Neuron (in vitro differentiated cells): ENCODE data around the gene RHOJ.

Source experiments
- H2AFZ ChIP-seq: one replicate; pipeline ENCODE4 v1.6.1; 2013; ENCODE audit warnings: low read depth, mild to moderate bottlenecking, inconsistent platforms, low read length, moderate library complexity
- H3K27me3 ChIP-seq: one replicate; pipeline ENCODE4 v1.6.1; 2013; ENCODE audit warnings: low read length; ENCODE audit not compliant: insufficient read depth
- H3K36me3 ChIP-seq: one replicate; pipeline ENCODE4 v1.6.1; 2013; ENCODE audit warnings: low read length; ENCODE audit not compliant: insufficient read depth
- H3K4me1 ChIP-seq: one replicate; pipeline ENCODE4 v1.6.1; 2013; ENCODE audit warnings: low read length; ENCODE audit not compliant: insufficient read depth
- H3K4me3 ChIP-seq: 2 replicates; pipeline ENCODE4 v1.5.1; 2013; ENCODE audit warnings: mild to moderate bottlenecking, low read length, moderate library complexity
- H3K9me3 ChIP-seq: one replicate; pipeline ENCODE4 v1.6.1; 2013; ENCODE audit warnings: low read length

RHOJ gene

DNA sequence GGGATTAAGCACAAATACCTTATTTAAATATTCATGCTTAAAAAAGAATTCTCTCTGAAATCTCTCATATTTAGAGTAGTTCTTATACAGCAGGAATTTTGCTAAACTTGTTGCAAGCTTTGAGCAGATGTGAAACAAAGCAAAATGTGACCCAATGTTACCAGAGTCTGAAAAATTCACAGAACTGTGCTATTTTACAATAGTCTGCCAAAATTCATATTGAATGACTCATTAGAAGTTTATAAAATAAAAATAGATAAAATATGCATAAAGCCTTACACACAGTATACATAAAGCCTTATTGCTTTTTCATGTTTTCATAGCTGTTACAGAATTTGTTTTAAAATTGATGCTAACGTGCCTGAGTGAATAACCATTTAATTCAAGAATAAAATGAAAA lies 17.8 kb upstream of the RHOJ start:
- Histone ChIP-seq H3K27me3 (no peaks in the 10 kb centered on the region), H2AFZ (no peak overlapping the region)

DNA sequence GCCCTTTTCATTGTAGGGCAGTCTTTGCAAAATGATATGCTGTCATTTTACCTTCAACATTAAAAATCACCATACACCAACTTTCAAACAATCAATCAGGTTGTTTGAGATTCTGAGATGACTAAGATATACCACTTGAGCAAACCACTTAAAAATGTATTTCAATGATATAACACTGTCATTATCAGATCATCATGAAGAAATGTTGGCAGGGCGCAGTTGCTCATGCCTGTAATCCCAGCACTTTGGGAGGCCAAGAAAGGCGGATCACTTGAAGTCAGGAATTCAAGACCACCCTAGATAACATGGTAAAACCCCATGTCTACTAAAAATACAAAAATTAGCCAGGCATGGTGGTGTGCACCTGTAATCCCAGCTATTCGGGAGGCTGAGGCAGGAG lies 13.0 kb upstream of the RHOJ start:
- Histone ChIP-seq H3K27me3 (no peaks in the 10 kb centered on the region), H2AFZ (no peak overlapping the region), H3K36me3 (no peaks in the 10 kb centered on the region), H3K4me3 (no peak overlapping the region), H3K4me1 (no peaks in the 10 kb centered on the region), H3K9me3 (no peaks in the 10 kb centered on the region)

More for the DNA sequence above, 17.8 kb upstream of the RHOJ start:
- no peaks in the 10 kb centered on the region for H3K4me1 ChIP-seq
- H3K36me3 ChIP-seq, result no peaks in the 10 kb centered on the region
- H3K9me3 ChIP-seq, result no peaks in the 10 kb centered on the region
- H3K4me3 ChIP-seq, result no peak overlapping the region

DNA sequence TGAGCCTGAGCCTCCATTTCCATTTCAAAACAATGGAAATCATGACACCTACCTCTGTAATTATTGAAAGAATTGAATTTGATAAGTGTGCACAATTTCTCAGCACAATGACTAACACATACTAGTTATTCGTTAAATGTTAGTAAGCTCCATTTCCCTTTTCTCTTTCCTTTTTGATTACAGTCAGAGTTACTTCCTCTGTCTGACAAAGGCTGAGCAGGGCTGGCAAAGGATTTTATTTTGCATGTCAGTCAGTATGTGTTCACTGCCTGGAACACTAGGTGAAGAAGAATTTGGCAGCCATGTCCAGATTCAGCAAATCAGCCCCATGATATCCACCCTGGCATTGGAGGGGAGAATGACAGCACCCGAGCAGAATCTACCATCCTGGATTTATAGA lies 12.2 kb upstream of the RHOJ start:
- Histone ChIP-seq H3K36me3 (no peaks in the 10 kb centered on the region), H3K9me3 (no peaks in the 10 kb centered on the region), H3K27me3 (no peaks in the 10 kb centered on the region), H3K4me3 (no peak overlapping the region), H2AFZ (no peak overlapping the region), H3K4me1 (no peaks in the 10 kb centered on the region)

DNA sequence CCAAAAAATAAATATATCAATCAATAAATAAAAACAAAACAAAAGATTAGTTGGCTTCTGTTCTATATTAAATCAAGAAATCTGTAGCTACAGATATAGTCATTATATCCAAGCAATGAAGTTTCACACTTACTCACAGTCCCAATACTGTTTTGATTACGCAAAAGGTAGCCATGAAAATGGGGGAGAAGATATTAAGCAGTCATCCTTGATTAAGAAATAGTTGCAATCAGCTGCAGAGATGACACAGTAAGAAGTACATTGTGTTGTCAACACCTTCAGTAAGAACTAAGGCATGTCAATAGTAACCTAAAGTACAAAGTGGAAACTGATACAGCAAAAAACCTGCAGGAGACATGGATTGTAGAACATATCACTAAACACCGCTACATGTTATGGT lies 11.0 kb upstream of the RHOJ start:
- Histone ChIP-seq H2AFZ (no peak overlapping the region), H3K4me1 (no peaks in the 10 kb centered on the region), H3K4me3 (no peak overlapping the region), H3K36me3 (no peaks in the 10 kb centered on the region), H3K9me3 (no peaks in the 10 kb centered on the region), H3K27me3 (no peaks in the 10 kb centered on the region)

DNA sequence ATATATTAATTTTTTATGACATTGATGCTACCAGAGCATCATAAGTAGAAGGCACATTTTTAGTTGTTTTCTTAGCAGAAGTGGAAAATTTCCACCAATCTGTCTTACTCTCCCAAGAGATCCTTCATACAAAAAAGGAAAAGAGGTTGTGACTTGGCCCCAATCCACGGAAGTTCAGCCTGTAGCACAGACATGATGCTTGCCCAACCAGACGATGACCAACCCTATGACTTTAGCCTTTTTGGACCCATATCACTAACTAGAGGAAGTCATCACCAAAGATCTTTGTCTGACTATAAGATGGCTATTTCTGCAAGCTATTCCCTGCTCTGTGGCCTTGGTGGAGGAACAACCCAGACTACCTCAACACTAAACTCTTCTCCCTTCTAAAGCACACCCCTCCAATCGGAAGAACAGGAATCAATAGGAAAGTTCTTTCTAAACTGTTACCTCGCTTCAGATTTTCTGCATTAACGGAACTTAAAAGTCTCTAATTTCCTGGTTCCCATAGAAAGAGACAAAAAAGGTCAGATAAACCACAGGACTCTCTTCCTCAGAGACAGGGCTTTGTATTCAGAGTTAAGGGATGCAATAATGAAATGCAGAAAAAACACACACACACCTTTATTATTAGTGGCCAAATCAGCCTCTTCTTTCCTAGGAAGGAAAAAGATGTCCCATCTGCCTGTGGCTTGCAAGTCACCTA lies 4.1 kb upstream of the RHOJ start:
- Histone ChIP-seq H3K4me1 (peaks cover 19% of the 10 kb centered on the region), H2AFZ (no peak overlapping the region), H3K36me3 (no peaks in the 10 kb centered on the region), H3K4me3 (no peak overlapping the region), H3K9me3 (no peaks in the 10 kb centered on the region), H3K27me3 (no peaks in the 10 kb centered on the region)

DNA sequence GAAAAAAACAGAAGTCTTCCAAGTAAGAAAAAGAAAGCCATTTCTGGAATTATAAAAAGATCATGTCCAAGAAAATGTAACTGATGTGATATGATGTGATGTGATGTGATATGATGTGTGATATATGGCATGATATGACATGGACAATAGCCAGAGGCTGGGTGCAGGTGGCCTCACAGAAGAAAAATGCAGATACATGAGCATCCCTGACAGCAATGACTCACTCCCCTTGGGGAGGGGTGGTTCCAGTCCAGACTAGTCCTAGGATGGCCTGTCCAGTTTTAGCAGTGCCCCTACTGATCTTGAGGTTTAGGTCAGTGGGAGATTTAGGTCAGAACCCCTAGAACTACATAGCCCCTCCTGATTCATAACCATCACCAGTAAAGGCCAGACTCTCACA lies 3.5 kb upstream of the RHOJ start:
- Histone ChIP-seq H3K36me3 (no peaks in the 10 kb centered on the region), H3K27me3 (no peaks in the 10 kb centered on the region), H3K4me3 (no peak overlapping the region), H3K4me1 (peaks cover 19% of the 10 kb centered on the region), H3K9me3 (no peaks in the 10 kb centered on the region), H2AFZ (no peak overlapping the region)

DNA sequence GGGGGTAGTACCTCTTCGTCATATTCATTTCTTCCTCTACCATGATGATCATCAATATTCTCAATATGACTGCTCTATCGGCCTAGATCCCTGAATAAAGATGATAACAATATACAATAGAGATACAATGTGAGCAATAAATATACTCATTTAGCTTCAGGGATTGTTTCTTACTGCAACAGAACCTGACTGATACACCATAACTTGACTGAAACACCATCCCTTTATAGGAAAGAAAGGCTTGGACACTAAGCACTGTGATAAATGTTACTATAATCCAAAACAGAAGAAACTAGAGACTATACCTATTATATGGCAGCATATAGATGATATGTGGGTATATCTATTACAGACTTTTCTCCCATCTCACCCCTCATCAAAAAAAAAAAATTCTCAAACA lies 1.2 kb upstream of the RHOJ start:
- no peaks in the 10 kb centered on the region for H3K27me3 ChIP-seq
- H3K36me3 ChIP-seq, result no peaks in the 10 kb centered on the region
- H3K9me3 ChIP-seq, result no peaks in the 10 kb centered on the region
- H2AFZ ChIP-seq, result no peak overlapping the region
- H3K4me3 ChIP-seq, result no peak overlapping the region
- peaks cover 19% of the 10 kb centered on the region for H3K4me1 ChIP-seq

DNA sequence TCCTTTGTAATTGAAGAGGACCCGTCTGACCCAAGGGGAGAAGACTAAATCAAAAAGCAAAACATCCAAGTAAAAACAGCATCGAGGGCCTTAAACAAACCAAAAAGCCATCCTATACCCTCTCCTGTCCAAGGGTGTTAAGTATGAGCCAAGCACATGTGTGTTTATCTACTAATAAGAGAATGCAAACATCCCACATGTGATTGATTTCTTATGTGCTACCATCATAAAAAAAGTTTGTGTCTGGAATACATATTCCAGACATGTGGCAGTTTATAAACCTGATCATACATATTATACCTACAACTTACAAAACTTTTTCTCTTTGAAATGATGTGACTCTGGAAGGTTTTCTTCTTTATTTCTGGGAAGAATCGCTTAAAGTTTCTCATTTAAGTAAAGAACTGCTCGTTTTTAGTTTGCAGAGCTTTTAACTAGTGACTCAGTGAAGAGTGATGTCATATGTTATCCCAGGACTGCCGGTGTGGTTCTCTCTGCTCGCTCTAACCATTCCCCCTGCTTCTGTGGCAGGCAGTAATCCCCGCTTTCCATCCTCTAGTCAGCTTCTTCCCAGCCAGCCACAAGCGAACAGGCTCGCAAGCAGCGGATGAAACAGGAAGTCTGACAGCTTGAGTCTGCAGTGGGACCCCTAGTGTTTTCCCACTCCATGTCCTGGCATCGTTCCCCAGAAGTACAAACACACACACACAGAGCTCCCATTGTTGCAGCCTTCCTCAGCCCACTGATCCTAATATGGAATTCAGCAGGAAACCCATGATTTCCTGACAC lies 431 bp upstream of the RHOJ start:
- H3K36me3 ChIP-seq, result no peaks in the 10 kb centered on the region
- H3K9me3 ChIP-seq, result no peaks in the 10 kb centered on the region
- peak overlapping the region; percentile 46 for H3K4me3 ChIP-seq
- no peaks in the 10 kb centered on the region for H3K27me3 ChIP-seq
- peak overlapping the region; percentile 80 for H2AFZ ChIP-seq
- peaks cover 19% of the 10 kb centered on the region for H3K4me1 ChIP-seq

DNA sequence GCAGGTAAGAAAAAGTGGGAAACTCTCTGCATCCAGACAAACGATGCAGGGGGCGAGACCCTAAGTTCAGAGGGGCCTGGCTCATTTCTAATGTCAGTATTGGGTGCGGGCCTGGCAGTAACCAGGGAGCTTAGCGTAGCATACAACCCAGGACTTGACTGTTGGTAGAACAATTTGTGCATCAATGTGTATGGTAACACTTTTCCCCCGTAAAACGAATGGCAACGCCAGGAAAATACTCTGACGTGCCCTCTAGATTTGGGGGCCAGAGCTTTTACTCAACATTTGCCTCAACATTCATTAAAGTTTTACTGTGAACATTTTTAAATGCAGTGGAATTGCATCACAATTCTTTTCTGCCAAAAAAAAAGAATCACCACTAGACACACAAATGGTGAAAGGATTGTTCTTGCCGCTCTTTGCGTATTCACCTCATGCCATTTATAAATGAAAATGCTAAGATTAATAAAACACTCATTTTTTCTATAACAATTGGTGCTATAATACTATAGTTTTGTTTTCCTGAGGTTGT lies 867 bp downstream of the RHOJ start:
- Histone ChIP-seq H3K4me1 (peaks cover 19% of the 10 kb centered on the region), H3K4me3 (peak overlapping the region; percentile 46), H2AFZ (peak overlapping the region; percentile 80), H3K36me3 (no peaks in the 10 kb centered on the region), H3K9me3 (no peaks in the 10 kb centered on the region), H3K27me3 (no peaks in the 10 kb centered on the region)

DNA sequence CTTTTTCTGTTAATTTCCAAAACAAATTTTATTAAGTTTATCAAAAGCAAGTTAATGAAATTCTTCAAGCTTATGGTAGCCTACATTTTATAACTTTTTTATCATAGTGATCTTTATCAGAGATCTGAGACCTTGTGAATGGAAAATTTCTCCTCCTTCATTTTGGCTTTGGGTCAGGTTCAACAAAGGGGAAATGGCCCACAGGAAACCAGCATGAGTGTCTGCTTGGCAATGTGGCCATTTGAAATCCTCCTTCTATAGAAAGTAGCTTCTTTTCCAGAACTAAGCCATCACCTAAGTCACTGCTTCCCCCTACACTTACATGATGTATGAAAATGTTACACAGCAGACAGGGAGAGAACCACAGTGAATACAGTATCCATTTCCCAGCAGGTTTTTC lies 1.6 kb downstream of the RHOJ start:
- Histone ChIP-seq H3K4me1 (peaks cover 19% of the 10 kb centered on the region), H2AFZ (no peak overlapping the region), H3K36me3 (no peaks in the 10 kb centered on the region), H3K4me3 (no peak overlapping the region), H3K27me3 (no peaks in the 10 kb centered on the region), H3K9me3 (no peaks in the 10 kb centered on the region)

DNA sequence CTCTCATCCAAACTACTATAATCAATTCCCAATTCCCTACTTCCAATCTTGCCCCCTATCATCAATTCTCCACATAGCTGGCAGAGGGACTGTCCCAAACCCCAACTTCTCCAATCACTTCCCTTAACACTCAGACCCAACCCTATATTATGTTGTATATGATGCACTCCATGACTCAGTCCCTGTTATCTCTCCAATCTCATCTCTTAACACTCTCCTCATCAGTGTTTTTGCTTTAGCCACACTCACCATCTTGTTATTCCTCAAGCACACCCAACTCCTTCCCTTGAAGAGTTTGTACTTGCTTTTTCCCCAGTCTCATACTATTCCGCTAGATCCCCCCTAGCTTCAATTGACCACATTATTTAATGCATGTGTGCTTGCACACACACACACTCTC lies 4.9 kb downstream of the RHOJ start:
- Histone ChIP-seq H3K4me1 (peaks cover 9% of the 10 kb centered on the region), H3K36me3 (no peaks in the 10 kb centered on the region), H3K27me3 (no peaks in the 10 kb centered on the region), H3K9me3 (no peaks in the 10 kb centered on the region), H3K4me3 (no peak overlapping the region), H2AFZ (no peak overlapping the region)

DNA sequence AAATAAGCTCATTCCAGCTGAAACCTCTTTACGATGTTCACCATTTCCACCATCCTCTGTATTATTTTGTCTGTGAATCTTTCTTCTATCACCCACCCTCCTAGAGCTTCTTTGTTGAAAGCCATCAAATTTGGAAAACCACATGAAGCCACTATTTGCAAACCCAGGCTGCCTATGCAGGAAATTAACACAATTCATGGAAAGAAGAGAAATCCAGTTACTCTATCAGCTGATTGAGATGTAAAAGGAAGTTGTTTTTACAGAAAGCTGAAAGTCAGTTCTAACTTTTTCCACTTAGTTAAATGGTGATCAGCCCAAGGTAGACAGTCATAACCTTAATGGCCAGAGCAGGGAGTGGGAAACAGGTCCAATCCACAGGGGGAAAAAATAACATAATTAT lies 6.6 kb downstream of the RHOJ start:
- Histone ChIP-seq H3K4me3 (no peak overlapping the region), H3K4me1 (no peaks in the 10 kb centered on the region), H3K36me3 (no peaks in the 10 kb centered on the region), H3K27me3 (no peaks in the 10 kb centered on the region), H3K9me3 (no peaks in the 10 kb centered on the region), H2AFZ (no peak overlapping the region)

DNA sequence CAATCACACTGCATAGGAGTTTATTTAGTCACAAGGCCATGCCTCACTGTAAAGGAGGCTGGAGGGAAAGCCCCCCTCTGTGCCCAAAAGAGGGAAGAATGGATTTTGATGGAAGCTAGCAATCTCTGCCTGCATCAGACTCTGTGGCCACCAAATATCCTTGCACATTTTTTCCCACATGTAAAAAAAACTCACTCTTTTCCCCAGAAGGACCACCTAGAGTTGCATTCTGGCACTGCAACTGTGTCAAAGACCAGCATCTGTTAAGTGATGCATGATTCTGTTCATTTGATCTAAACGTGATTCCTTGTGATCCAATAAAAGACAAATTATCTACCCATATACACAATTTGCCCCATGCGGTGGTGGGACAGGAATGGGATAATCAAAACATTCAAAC lies 8.0 kb downstream of the RHOJ start:
- no peak overlapping the region for H2AFZ ChIP-seq
- H3K9me3 ChIP-seq, result no peaks in the 10 kb centered on the region
- H3K4me3 ChIP-seq, result no peak overlapping the region
- no peaks in the 10 kb centered on the region for H3K4me1 ChIP-seq
- H3K36me3 ChIP-seq, result no peaks in the 10 kb centered on the region
- H3K27me3 ChIP-seq, result no peaks in the 10 kb centered on the region
